ENCODE results near the gene TFB2M.
"Not testable (repeated sequence)": the region's sequence is repeated elsewhere in the genome, so short reads cannot be mapped to it uniquely, and the experiment has no call there.

TFB2M gene

GRCh38 chr1:246582301-246583055 lies 16.4 kb upstream of the TFB2M start:
- DNase-seq: no peak

GRCh38 chr1:246580497-246581370 lies 14.7 kb upstream of the TFB2M start:
- no peak for DNase-seq

- DNase-seq: no peak
Measured at GRCh38 chr1:246579818-246580217, 13.8 kb upstream of the TFB2M start.

GRCh38 chr1:246577720-246578106 lies 11.7 kb upstream of the TFB2M start:
- DNase-seq: no peak

- DNase-seq: no peak
Measured at GRCh38 chr1:246577082-246577719, 11.1 kb upstream of the TFB2M start.

GRCh38 chr1:246576709-246577032 lies 10.6 kb upstream of the TFB2M start:
- no peak for DNase-seq

- no peak for DNase-seq
Measured at GRCh38 chr1:246573491-246573890, 7.4 kb upstream of the TFB2M start.

GRCh38 chr1:246572785-246573184 lies 6.7 kb upstream of the TFB2M start:
- no peak for DNase-seq

GRCh38 chr1:246571953-246572352 lies 5.9 kb upstream of the TFB2M start:
- no peak for DNase-seq

GRCh38 chr1:246571309-246571708 lies 5.2 kb upstream of the TFB2M start:
- DNase-seq: not testable (repeated sequence)

- peak; percentile 18 for DNase-seq
Measured at GRCh38 chr1:246569248-246570238, 3.5 kb upstream of the TFB2M start.

GRCh38 chr1:246567646-246568235 lies 1.7 kb upstream of the TFB2M start:
- DNase-seq: no peak

- peak; percentile 58 for DNase-seq
Measured at GRCh38 chr1:246566813-246567645, 968 bp upstream of the TFB2M start.

- DNase-seq: no peak
Measured at GRCh38 chr1:246565751-246566127, 322 bp downstream of the TFB2M start.

- DNase-seq: no peak
Measured at GRCh38 chr1:246564839-246565750, 966 bp downstream of the TFB2M start.

- DNase-seq: not testable (repeated sequence)
Measured at GRCh38 chr1:246560833-246561232, 5.2 kb downstream of the TFB2M start.

- DNase-seq: no peak
Measured at GRCh38 chr1:246559310-246559709, 6.8 kb downstream of the TFB2M start.

- DNase-seq: no peak
Measured at GRCh38 chr1:246558041-246558440, 8.0 kb downstream of the TFB2M start.

- no peak for DNase-seq
Measured at GRCh38 chr1:246554201-246554600, 11.9 kb downstream of the TFB2M start.

- DNase-seq: no peak
Measured at GRCh38 chr1:246552110-246552509, 14.0 kb downstream of the TFB2M start.

All from stimulated activated naive CD4-positive, alpha-beta T cell treated with Interleukin-2 at 50 U/mL for 16 hours (primary cell).